OCI-LY3 (cell line): ENCODE results near the gene DBNDD1.

Source experiments
- H2AFZ ChIP-seq: fragments of 200-600, 300-600 bp; shearing (Covaris generic); 2 replicates; pipeline ENCODE4 v1.6.0; 2014; ENCODE audit warnings: antibody characterized with exemption, low read depth, low read length
- H3K27ac ChIP-seq: fragments of 200-600, 300-600 bp; sonication (generic); 2 replicates; pipeline ENCODE4 v1.5.1; 2014; ENCODE audit warnings: mild to moderate bottlenecking, low read length, moderate library complexity, mixed read lengths
- H3K27me3 ChIP-seq: fragments of 200-600, 300-600 bp; sonication (generic); 2 replicates; pipeline ENCODE4 v1.6.1; 2014; ENCODE audit warnings: low read depth, low read length, mixed read lengths
- H3K36me3 ChIP-seq: fragments of 200-600, 300-600 bp; sonication (generic); replicated peaks from 2 replicates; pipeline ENCODE3; 2014; ENCODE audit warnings: low read depth, low read length, mixed read lengths
- H3K4me1 ChIP-seq: fragments of 300-600, 200-600 bp; sonication (generic); 2 replicates; pipeline ENCODE4 v1.6.1; 2014; ENCODE audit warnings: low read length, mixed read lengths
- H3K4me2 ChIP-seq: fragments of 200-600, 300-600 bp; sonication (generic); 2 replicates; pipeline ENCODE4 v1.6.1; 2014; ENCODE audit warnings: low read length, mixed read lengths
- H3K4me3 ChIP-seq: fragments of 300-600, 200-600 bp; sonication (generic); 2 replicates; pipeline ENCODE4 v1.5.1; 2014; ENCODE audit warnings: antibody characterized with exemption, mild to moderate bottlenecking, low read length, moderate library complexity
- H3K79me2 ChIP-seq: fragments of 300-600, 200-600 bp; shearing (Covaris generic); 2 replicates; pipeline ENCODE4 v1.6.1; 2014; ENCODE audit warnings: mild to moderate bottlenecking, low read length, mixed read lengths
- H3K9ac ChIP-seq: fragments of 300-600, 200-600 bp; shearing (Covaris generic); 2 replicates; pipeline ENCODE4 v1.6.0; 2014; ENCODE audit warnings: mild to moderate bottlenecking, low read length, moderate library complexity
- H3K9me3 ChIP-seq: fragments of 200-600, 300-600 bp; shearing (Covaris generic); 2 replicates; pipeline ENCODE4 v1.6.1; 2014; ENCODE audit warnings: low read length, mixed read lengths; ENCODE audit not compliant: insufficient read depth
- H4K20me1 ChIP-seq: fragments of 200-600, 300-600 bp; sonication (generic); 2 replicates; pipeline ENCODE4 v1.6.1; 2016; ENCODE audit warnings: low read length, mixed read lengths; ENCODE audit not compliant: insufficient read depth
- EZH2phosphoT487 ChIP-seq: fragments of 200-600 bp; shearing (Covaris generic); IDR thresholded peaks from 2 replicates; pipeline ENCODE4 v1.6.1; 2018; ENCODE audit warnings: antibody characterized with exemption, mixed run types, low read depth
- TF ChIP-seq, protein P1 (sequence below): fragments of 200-600, 300-600 bp; sonication (generic); IDR thresholded peaks from 2 replicates; pipeline ENCODE4 v1.5.1; 2014; ENCODE audit warnings: antibody characterized with exemption, low read length, low read depth

Gene DBNDD1

DNA sequence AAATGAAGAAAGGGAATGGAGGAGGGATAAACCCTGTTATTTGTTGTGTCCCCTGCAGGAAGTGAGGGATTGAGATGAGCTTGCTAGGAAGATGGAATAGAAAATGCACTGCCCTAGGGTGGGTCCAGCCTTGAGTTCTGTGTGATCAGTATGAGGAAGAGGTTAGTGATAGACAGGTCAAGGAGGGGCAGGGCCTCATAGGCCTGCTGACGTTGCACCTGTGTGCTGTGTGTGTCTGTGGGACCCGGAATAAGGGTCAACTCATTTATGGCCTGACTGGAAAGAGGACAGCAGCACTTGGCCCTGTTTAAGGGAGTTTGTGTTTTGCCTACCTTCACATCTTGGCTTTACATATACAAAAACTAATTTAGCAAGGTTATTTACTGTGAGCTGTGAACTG, 44.4 kb downstream of the DBNDD1 start:
- peaks cover 7% of the 10 kb centered on the region; the same call in 1 of the 2 replicates for H3K9me3 ChIP-seq
- peaks cover 40% of the 10 kb centered on the region for H3K36me3 ChIP-seq
- H3K27ac ChIP-seq: no peak overlapping the region
- H3K4me1 ChIP-seq: peaks cover 23% of the 10 kb centered on the region
- H3K79me2 ChIP-seq: peaks cover 65% of the 10 kb centered on the region
- no peak overlapping the region for H3K9ac ChIP-seq
- no peaks in the 10 kb centered on the region for H3K27me3 ChIP-seq
- H3K4me2 ChIP-seq: no peak overlapping the region
- H2AFZ ChIP-seq: no peak overlapping the region
- no peak overlapping the region for H3K4me3 ChIP-seq
- TF ChIP-seq, protein P1, sequence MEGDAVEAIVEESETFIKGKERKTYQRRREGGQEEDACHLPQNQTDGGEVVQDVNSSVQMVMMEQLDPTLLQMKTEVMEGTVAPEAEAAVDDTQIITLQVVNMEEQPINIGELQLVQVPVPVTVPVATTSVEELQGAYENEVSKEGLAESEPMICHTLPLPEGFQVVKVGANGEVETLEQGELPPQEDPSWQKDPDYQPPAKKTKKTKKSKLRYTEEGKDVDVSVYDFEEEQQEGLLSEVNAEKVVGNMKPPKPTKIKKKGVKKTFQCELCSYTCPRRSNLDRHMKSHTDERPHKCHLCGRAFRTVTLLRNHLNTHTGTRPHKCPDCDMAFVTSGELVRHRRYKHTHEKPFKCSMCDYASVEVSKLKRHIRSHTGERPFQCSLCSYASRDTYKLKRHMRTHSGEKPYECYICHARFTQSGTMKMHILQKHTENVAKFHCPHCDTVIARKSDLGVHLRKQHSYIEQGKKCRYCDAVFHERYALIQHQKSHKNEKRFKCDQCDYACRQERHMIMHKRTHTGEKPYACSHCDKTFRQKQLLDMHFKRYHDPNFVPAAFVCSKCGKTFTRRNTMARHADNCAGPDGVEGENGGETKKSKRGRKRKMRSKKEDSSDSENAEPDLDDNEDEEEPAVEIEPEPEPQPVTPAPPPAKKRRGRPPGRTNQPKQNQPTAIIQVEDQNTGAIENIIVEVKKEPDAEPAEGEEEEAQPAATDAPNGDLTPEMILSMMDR: no peak
- no peak for TF ChIP-seq EZH2phosphoT487
- H4K20me1 ChIP-seq: peaks cover 11% of the 10 kb centered on the region

DNA sequence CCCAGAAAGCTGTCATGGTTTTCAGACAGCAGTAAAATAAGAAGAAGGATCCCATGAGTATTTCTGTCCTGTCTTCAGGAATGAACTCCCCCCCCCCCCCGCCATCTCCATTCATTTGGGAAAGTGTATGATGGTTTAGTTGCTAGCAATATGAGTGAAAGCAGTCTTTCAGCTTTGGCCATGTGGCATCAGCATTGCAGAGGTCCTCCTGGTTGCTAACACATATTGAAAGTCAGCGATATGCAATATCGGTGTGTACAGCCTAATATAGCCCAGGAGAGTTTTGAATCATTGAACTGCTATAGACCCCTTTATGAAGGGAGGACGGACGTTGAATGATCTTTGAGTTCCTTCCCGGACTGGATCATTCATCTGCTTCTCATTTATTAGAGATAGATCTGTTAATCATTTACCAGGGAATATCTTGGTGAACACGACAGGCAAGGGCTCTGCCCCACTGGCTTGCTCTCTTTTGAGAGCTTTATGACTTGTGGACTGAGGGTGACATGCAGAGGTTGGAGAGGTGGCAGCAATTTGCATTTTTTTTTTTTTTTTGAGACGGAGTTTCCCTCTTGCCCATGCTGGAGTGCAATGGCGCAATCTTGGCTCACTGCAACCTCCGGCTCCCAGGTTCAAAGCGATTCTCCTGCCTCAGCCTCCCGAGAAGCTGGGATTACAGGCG, 45.5 kb downstream of the DBNDD1 start:
- TF ChIP-seq, protein P1: no peak
- no peak for TF ChIP-seq EZH2phosphoT487
- H3K4me2 ChIP-seq: peak overlapping the region; percentile 97
- peaks cover 65% of the 10 kb centered on the region for H3K79me2 ChIP-seq
- peak overlapping the region; percentile 92 for H3K4me3 ChIP-seq
- no peaks in the 10 kb centered on the region for H3K27me3 ChIP-seq
- peaks cover 22% of the 10 kb centered on the region for H3K4me1 ChIP-seq
- H4K20me1 ChIP-seq: peaks cover 11% of the 10 kb centered on the region
- peak overlapping the region; percentile 92 for H3K9ac ChIP-seq
- H3K27ac ChIP-seq: peak overlapping the region; percentile 27
- peaks cover 35% of the 10 kb centered on the region for H3K36me3 ChIP-seq
- H2AFZ ChIP-seq: no peak overlapping the region
- H3K9me3 ChIP-seq: peaks cover 7% of the 10 kb centered on the region; the same call in 1 of the 2 replicates

DNA sequence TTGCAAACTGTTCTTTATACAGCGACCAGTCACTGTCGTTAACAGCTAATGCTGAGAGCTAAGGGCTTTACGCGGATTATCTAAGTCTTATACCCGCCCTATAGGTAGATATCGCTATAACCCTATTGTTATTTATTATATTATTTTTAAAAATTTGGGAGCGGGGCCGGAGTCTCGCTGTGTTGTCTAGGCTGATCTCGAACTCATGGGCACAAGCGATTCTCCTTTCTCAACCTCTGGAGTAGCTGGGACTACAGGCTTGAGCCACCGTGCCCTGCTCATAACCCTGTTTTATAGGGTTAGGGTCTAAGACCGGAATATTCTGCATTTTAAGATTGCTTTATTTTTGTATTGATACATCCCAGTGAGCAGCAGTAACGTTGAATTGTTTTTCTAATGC, 46.0 kb downstream of the DBNDD1 start:
- Histone ChIP-seq H2AFZ (peak overlapping the region; percentile 59; the same call in 1 of the 2 replicates), H3K79me2 (peaks cover 64% of the 10 kb centered on the region), H4K20me1 (peaks cover 11% of the 10 kb centered on the region), H3K4me1 (peaks cover 22% of the 10 kb centered on the region), H3K27me3 (no peaks in the 10 kb centered on the region), H3K27ac (peak overlapping the region; percentile 59), H3K36me3 (peaks cover 34% of the 10 kb centered on the region), H3K9ac (peak overlapping the region; percentile 92), H3K4me2 (peak overlapping the region; percentile 97), H3K4me3 (peak overlapping the region; percentile 92), H3K9me3 (peaks cover 7% of the 10 kb centered on the region; the same call in 1 of the 2 replicates)
- no peak for TF ChIP-seq EZH2phosphoT487
- TF ChIP-seq, protein P1: no peak

- Histone ChIP-seq H3K4me2 (peak overlapping the region; percentile 97), H3K27me3 (no peaks in the 10 kb centered on the region), H3K4me3 (peak overlapping the region; percentile 92), H3K4me1 (peaks cover 16% of the 10 kb centered on the region), H3K79me2 (peaks cover 57% of the 10 kb centered on the region), H3K9me3 (peaks cover 7% of the 10 kb centered on the region; the same call in 1 of the 2 replicates), H3K27ac (peak overlapping the region; percentile 59), H4K20me1 (peaks cover 11% of the 10 kb centered on the region), H3K36me3 (peaks cover 28% of the 10 kb centered on the region), H3K9ac (peak overlapping the region; percentile 92), H2AFZ (peak overlapping the region; percentile 59)
- TF ChIP-seq, protein P1: 0 out of 2 replicates have a peak, but pooled peaks have one; percentile 15
- TF ChIP-seq EZH2phosphoT487: no peak
Observed at GRCh38 chr16:89972244-89973234, 46.7 kb downstream of the DBNDD1 start.
